ENCODE results near the gene LAMC3.

Gene LAMC3

GRCh38 chr9:131017067-131017466 lies 8.1 kb downstream of the LAMC3 start:
- H3K36me3 ChIP-seq = no peaks in the 10 kb centered on the region
- DNase-seq = no peak
- H3K4me3 ChIP-seq (ENCODE audit: low read depth, low read length) = no peak overlapping the region
- peaks cover 4% of the 10 kb centered on the region for H3K9me3 ChIP-seq (ENCODE audit: severe bottlenecking)
- H3K27ac ChIP-seq = no peak overlapping the region
- H3K27me3 ChIP-seq (ENCODE audit: insufficient read depth, low read depth, severe bottlenecking) = no peaks in the 10 kb centered on the region
- TF ChIP-seq CTCF (IDR thresholded peaks at IDR 0.05; ENCODE audit: low read depth, low read length) = no peak

- peaks cover 4% of the 10 kb centered on the region for H3K9me3 ChIP-seq (ENCODE audit: severe bottlenecking)
- no peaks in the 10 kb centered on the region for H3K27me3 ChIP-seq (ENCODE audit: insufficient read depth, low read depth, severe bottlenecking)
- no peak for DNase-seq
These were observed 9.6 kb downstream of the LAMC3 start for GRCh38 chr9:131018621-131019020.

GRCh38 chr9:131019388-131020239 lies 10.6 kb downstream of the LAMC3 start:
- H3K4me3 ChIP-seq (ENCODE audit: low read depth, low read length) = no peak overlapping the region
- H3K27ac ChIP-seq = no peak overlapping the region
- no peak for DNase-seq
- no peak for TF ChIP-seq CTCF (IDR thresholded peaks at IDR 0.05; ENCODE audit: low read depth, low read length)
- no peaks in the 10 kb centered on the region for H3K27me3 ChIP-seq (ENCODE audit: insufficient read depth, low read depth, severe bottlenecking)
- H3K36me3 ChIP-seq = no peaks in the 10 kb centered on the region
- peaks cover 4% of the 10 kb centered on the region for H3K9me3 ChIP-seq (ENCODE audit: severe bottlenecking)

More at GRCh38 chr9:131018621-131019020, 9.6 kb downstream of the LAMC3 start:
- Histone ChIP-seq H3K27ac (no peak overlapping the region), H3K36me3 (no peaks in the 10 kb centered on the region), H3K4me3 (ENCODE audit: low read depth, low read length) (no peak overlapping the region)
- TF ChIP-seq CTCF (IDR thresholded peaks at IDR 0.05; ENCODE audit: low read depth, low read length) = peak; percentile 70

GRCh38 chr9:131020388-131020787 lies 11.4 kb downstream of the LAMC3 start:
- Histone ChIP-seq H3K9me3 (ENCODE audit: severe bottlenecking) (peaks cover 4% of the 10 kb centered on the region), H3K27me3 (ENCODE audit: insufficient read depth, low read depth, severe bottlenecking) (no peaks in the 10 kb centered on the region), H3K36me3 (no peaks in the 10 kb centered on the region), H3K27ac (no peak overlapping the region), H3K4me3 (ENCODE audit: low read depth, low read length) (no peak overlapping the region)
- no peak for TF ChIP-seq CTCF (IDR thresholded peaks at IDR 0.05; ENCODE audit: low read depth, low read length)
- no peak for DNase-seq

- Histone ChIP-seq H3K27ac (no peak overlapping the region), H3K9me3 (ENCODE audit: severe bottlenecking) (peaks cover 4% of the 10 kb centered on the region), H3K4me3 (ENCODE audit: low read depth, low read length) (no peak overlapping the region), H3K36me3 (no peaks in the 10 kb centered on the region), H3K27me3 (ENCODE audit: insufficient read depth, low read depth, severe bottlenecking) (no peaks in the 10 kb centered on the region)
- DNase-seq = no peak
- no peak for TF ChIP-seq CTCF (IDR thresholded peaks at IDR 0.05; ENCODE audit: low read depth, low read length)
These were observed 11.9 kb downstream of the LAMC3 start for GRCh38 chr9:131020862-131021261.

Measured in WERI-Rb-1 (cell line).